Measurements from ENCODE around the gene UROC1. TPM values are rescaled to one million over a fixed set of nuclear protein-coding genes. Genes with fewer than 3 reads are reported as not detected.
A peak's percentile ranks its signal among the peaks of the same experiment; 100 is the strongest.

UROC1 gene
- total RNA-seq = not detected
- long read RNA-seq = 0 reads

GRCh38 chr3:126517291-126517951, at the start of gene UROC1:
UROC1 (minus strand) TSS chr3:126517773; CDS start chr3:126517719, 54 bp downstream.
- DNase-seq (peak; percentile 14), ATAC-seq (no peak)
- intact Hi-C loops (cut with DNase I) = no loop called here

GRCh38 chr3:126562737-126563276, 45.2 kb upstream of the UROC1 start:
- intact Hi-C loops (cut with DNase I) = no loop called here
- no peak for DNase-seq
- ATAC-seq = no peak

DNA sequence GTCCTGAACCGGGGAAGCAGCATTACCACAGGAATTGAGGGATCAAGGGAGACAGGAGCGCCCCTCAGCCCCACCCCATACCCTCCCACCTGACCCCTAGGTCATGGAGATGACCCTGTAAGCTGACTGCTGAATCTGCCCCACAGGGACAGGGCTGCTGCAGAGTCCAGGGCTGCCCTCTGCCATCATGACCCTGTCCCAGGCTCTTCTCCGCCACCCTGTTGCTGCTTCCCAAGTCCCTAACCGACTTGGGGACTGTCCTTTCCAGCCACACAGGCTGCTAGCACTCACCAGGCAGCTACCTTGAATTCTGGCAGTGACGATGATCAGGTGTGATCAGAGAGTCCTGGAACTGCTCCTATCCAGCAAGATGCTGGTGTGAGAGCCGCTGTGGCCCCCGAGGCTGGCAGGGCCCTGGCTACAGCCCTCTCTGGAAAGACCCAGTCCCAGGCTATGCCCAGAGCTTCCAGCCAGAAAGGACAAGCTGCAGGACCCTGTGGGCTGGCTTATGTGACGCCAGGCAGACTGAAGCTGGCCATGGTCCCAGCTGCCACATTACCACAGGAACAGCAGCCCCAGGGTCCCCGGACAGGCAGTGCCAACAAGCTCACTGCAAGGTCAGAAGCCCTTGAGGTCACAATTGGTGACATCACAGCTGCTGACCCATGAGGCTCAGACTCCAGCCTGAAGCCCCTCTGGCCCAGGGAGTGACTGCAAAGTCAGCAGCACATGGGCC, 40.9 kb upstream of the UROC1 start, which contains the start of gene C3orf22:
Gene C3orf22, minus strand, starts transcription at position 597 of the 736 bp plus-strand sequence. CDS start 5,542 bp downstream, outside the sequence.
- DNase-seq (no peak), ATAC-seq (no peak)
- intact Hi-C loops (cut with DNase I) = no loop called here

DNA sequence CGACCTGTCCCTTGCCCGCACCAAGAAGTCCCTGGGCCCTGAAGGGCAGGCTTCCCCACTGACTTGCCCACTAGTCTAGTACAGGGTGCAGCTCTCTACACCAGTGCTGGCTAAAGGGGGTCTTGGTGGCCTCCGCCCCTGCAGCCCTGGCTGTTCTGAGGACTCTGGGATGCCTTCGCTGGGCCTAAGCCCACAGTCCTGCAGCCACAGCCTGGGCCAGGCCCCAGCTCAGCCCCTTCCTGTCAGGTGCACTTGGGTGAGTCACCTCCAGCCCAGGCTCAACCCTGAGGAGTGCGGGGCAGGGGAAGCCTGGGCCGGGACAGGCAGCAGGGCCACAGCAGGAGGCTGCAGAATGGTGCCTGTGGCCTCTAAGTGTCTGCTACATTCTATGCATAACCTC, 40.2 kb upstream of the UROC1 start:
- no peak for DNase-seq
- intact Hi-C loops (cut with DNase I) = no loop called here
- no peak for ATAC-seq

- ATAC-seq (no peak), DNase-seq (no peak)
- intact Hi-C loops (cut with DNase I) = no loop called here
Observed at GRCh38 chr3:126557415-126557745, 39.8 kb upstream of the UROC1 start.

DNA sequence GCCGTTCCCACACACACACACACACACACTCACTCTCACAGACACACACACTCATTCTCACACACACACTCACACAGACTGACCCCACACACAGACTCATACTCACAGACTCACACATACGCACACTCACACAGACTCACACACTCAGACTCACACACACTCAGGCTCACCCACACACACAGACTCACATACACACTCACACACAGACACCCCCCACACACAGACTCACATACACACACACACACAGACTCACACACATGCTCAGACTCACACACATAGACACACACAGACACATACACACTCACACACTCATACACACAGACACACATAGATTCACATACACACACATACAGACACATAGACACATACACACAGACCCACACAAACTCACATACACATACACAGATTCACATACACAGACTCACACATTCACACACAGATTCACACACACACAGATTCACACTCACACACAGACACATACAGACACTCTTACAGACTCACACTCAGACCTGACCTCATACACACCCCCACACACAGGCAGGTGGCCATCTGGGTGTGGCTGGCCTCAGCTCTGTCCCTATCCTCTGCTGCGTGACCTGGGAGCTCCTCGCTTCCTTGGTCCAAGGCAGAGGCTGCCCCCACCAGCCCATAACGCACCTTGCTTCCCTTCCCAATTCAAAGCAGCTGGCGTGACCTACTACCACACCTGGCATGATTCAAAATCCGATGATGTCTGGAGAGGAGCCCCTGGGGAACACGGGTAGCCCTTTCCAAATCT, 39.3 kb upstream of the UROC1 start:
- DNase-seq (no peak), ATAC-seq (no peak)
- intact Hi-C loops (cut with DNase I) = no loop called here

DNA sequence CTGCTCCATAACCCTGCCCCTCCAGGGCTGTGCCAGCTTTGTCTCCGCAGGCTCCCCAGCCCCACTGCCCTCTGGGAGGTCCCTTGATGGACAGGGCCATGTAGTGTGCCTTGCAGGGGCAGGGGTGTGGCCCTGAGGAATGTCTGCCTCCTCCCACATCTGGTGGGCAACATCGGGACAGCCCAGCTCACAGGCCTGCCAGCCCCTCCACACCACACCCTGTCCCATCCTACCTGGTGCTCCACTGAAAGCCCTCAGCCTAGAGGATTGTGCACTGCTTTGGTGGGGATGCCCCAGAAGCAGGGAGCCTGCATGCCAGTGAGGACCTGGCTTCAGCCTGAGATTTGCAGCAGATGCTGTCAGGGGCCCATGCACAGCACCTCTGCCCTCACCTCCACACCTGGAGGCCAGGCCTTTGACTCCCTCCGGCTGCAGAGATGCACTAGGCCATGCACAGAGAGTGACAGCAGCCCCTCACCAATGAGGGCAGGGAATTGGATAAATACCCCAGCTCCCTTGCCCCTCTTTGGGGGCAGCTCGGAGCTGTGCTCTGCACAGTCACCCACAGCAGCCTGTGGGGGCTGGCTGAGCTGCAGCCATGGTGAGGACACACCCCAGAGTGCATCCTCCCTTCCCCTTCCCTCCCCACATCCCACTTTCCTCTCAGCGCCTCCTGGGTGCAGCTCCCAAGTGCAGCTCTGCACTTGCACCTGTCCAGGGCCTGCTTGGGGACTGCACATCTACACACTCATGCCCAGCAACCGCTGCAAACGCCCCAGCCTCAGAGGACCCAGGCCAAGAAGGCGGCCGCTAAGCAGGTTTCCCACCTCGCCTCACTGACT, 38.4 kb upstream of the UROC1 start:
- DNase-seq (peak; percentile 5), ATAC-seq (no peak)
- intact Hi-C loops (cut with DNase I) = no loop called here

GRCh38 chr3:126554560-126555525, 37.3 kb upstream of the UROC1 start:
- DNase-seq (peak; percentile 8), ATAC-seq (no peak)
- intact Hi-C loops (cut with DNase I) = no loop called here

DNA sequence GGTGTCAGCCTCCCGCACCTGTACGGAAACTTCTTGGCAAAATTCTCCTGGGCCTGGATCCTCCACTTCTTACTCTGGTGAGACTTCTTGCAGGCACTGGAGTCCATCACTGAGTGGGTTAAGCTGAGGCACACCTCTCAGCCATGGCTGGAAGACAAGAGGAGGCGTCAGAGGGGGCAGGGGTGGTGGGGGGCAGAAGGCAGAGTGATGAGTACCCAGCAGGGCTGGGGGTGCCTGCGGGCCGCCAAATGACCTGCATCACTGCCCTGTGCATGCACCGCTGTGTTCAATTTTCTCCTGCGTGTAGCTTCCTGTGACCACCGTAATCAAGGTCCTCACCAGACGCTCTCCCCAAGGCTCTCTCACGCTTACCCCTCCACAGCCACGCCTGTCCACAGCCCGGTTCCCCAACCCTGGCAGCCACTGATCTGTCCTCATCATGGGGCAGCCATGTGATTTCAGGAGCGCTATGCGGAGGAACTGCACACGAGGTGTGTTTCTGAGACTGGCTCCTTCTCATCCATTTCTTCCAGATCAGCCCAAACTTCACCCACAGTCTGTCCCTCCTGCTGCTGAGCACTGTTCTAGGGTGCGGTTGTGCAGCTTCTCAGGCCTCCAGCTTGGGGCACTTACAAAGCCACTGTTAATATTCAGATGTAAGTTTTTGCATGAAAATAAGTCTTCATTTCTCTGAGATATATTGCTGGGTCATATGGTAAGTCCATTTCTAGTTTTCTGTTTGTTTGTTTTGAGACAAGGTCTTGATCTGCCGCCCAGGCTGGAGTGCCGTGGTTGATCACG, 35.9 kb upstream of the UROC1 start:
- DNase-seq = no peak
- ATAC-seq = no peak
- intact Hi-C loops (cut with DNase I) = no loop called here

- DNase-seq (peak; percentile 17), ATAC-seq (no peak)
- intact Hi-C loops (cut with DNase I) = no loop called here
Observed at GRCh38 chr3:126552688-126553283, 35.2 kb upstream of the UROC1 start.

GRCh38 chr3:126551839-126552687, 34.5 kb upstream of the UROC1 start:
- DNase-seq (peak; percentile 14), ATAC-seq (no peak)
- intact Hi-C loops (cut with DNase I) = no loop called here

DNA sequence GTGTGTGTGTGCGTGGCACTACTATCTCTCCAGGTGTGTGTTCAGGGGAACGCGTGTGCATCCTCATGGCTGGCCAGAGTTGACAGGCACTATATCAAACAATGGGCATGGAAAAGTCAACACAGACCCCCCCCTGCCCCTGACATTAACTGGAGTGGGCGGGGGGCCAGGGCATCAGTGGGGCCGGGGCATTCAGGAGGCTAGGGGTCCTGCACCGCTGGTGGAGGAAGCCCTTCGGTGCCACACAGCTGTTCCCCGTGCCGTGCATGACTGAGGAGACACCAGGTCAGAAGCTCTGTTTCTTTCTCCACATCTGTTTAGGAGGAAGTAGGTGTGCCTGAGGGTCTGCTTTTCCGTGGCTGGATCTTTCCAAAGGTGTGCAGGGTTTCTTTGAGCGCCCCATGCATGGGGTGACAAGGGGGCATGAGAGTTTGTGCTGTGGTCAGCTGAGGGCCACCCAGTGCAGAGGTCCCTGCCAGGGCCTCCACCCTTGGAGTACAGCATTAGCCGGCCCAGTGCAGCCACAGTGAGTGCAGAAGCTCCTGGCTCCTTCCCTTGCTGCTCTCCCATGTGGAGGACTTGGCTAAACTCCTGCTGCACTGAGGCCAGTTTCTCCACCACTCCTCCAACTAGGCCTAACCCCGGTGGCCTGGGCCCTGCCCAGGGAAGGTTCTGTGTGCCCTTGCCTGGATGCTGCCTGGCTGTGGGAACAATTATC, 33.7 kb upstream of the UROC1 start:
- ATAC-seq (no peak), DNase-seq (peak; percentile 24)
- intact Hi-C loops (cut with DNase I) = no loop called here

GRCh38 chr3:126550488-126551051, 33.0 kb upstream of the UROC1 start:
- peak; percentile 14 for DNase-seq
- no peak for ATAC-seq
- intact Hi-C loops (cut with DNase I) = no loop called here

- intact Hi-C loops (cut with DNase I) = no loop called here
- ATAC-seq (no peak), DNase-seq (peak; percentile 14)
Observed at GRCh38 chr3:126549861-126550487, 32.4 kb upstream of the UROC1 start.
